NCI-H345 treated with DMSO at 0.1 percent for 48 hours (cell line): ENCODE data around the gene C1RL.
A peak's percentile ranks its signal among the peaks of the same experiment; 100 is the strongest.

Source experiments
- DNase-seq: peaks from one replicate; lab custom pipeline; 2025; ENCODE audit not compliant: unreplicated experiment; lab: John Stamatoyannopoulos, UW

Gene C1RL

GRCh38 chr12:7137908-7138307, 28.9 kb upstream of the C1RL start:
- DNase-seq, result no peak

GRCh38 chr12:7136676-7137075, 27.7 kb upstream of the C1RL start:
- DNase-seq, result no peak

- DNase-seq, result no peak
These were observed 27.1 kb upstream of the C1RL start for GRCh38 chr12:7136071-7136470.

GRCh38 chr12:7134396-7135166, 25.6 kb upstream of the C1RL start:
- no peak for DNase-seq

GRCh38 chr12:7131502-7131866, 22.5 kb upstream of the C1RL start:
- no peak for DNase-seq

- DNase-seq, result no peak
These were observed 21.9 kb upstream of the C1RL start for GRCh38 chr12:7130701-7131501.

GRCh38 chr12:7129872-7130691, 21.1 kb upstream of the C1RL start, which contains the start of gene CLSTN3:
CLSTN3 (plus strand) TSS chr12:7130371; CDS start chr12:7130649, 278 bp downstream.
- peak; percentile 69 for DNase-seq

- DNase-seq, result no peak
These were observed 20.4 kb upstream of the C1RL start for GRCh38 chr12:7129287-7129871.

- DNase-seq, result no peak
These were observed 19.8 kb upstream of the C1RL start, which contains the start of gene RBP5 for GRCh38 chr12:7128681-7129286. RBP5 (minus strand) TSS chr12:7128889; CDS start chr12:7128775, 114 bp downstream.

- DNase-seq, result no peak
These were observed 19.1 kb upstream of the C1RL start for GRCh38 chr12:7127916-7128626.

- DNase-seq, result no peak
These were observed 16.7 kb upstream of the C1RL start for GRCh38 chr12:7125632-7126227.

- no peak for DNase-seq
These were observed 14.9 kb upstream of the C1RL start for GRCh38 chr12:7123806-7124522.

GRCh38 chr12:7122811-7123769, 14.1 kb upstream of the C1RL start:
- DNase-seq, result no peak

- no peak for DNase-seq
These were observed 12.3 kb upstream of the C1RL start for GRCh38 chr12:7121324-7121723.

GRCh38 chr12:7120166-7120565, 11.2 kb upstream of the C1RL start:
- DNase-seq, result no peak

- DNase-seq, result no peak
These were observed 9.9 kb upstream of the C1RL start for GRCh38 chr12:7118881-7119280.

GRCh38 chr12:7117670-7118069, 8.7 kb upstream of the C1RL start:
- no peak for DNase-seq

GRCh38 chr12:7116916-7117315, 7.9 kb upstream of the C1RL start:
- no peak for DNase-seq
